Measurements from ENCODE around the gene ELK4.

The ELK4 gene

GRCh38 chr1:205575294-205575885, 56.4 kb downstream of the ELK4 start:
- TF ChIP-seq POLR2AphosphoS5 (IDR thresholded peaks at IDR 0.05; ENCODE audit: low read depth, low read length), result no peak
- no peak for TF ChIP-seq TAF1 (IDR thresholded peaks at IDR 0.05; ENCODE audit: borderline replicate concordance, insufficient read depth, low read length)
- no peak for TF ChIP-seq FOXP2 (optimal IDR thresholded peaks at IDR 0.05; ENCODE audit: borderline replicate concordance, extremely low read depth, extremely low read length, insufficient read depth)
- TF ChIP-seq SIN3A (IDR thresholded peaks at IDR 0.05; ENCODE audit: borderline replicate concordance, insufficient read depth, low read length), result no peak
- TF ChIP-seq REST (IDR thresholded peaks at IDR 0.05; ENCODE audit: insufficient read depth in 1 of 2, low read depth in 2 of 2, low read length in 2 of 2), result no peak

GRCh38 chr1:205572421-205572820, 59.4 kb downstream of the ELK4 start:
- TF ChIP-seq SIN3A (IDR thresholded peaks at IDR 0.05; ENCODE audit: borderline replicate concordance, insufficient read depth, low read length) (no peak), FOXP2 (optimal IDR thresholded peaks at IDR 0.05; ENCODE audit: borderline replicate concordance, extremely low read depth, extremely low read length, insufficient read depth) (no peak), POLR2AphosphoS5 (IDR thresholded peaks at IDR 0.05; ENCODE audit: low read depth, low read length) (no peak), REST (IDR thresholded peaks at IDR 0.05; ENCODE audit: insufficient read depth in 1 of 2, low read depth in 2 of 2, low read length in 2 of 2) (no peak), TAF1 (IDR thresholded peaks at IDR 0.05; ENCODE audit: borderline replicate concordance, insufficient read depth, low read length) (no peak)

- TF ChIP-seq REST (IDR thresholded peaks at IDR 0.05; ENCODE audit: insufficient read depth in 1 of 2, low read depth in 2 of 2, low read length in 2 of 2) (no peak), TAF1 (IDR thresholded peaks at IDR 0.05; ENCODE audit: borderline replicate concordance, insufficient read depth, low read length) (no peak), POLR2AphosphoS5 (IDR thresholded peaks at IDR 0.05; ENCODE audit: low read depth, low read length) (no peak), FOXP2 (optimal IDR thresholded peaks at IDR 0.05; ENCODE audit: borderline replicate concordance, extremely low read depth, extremely low read length, insufficient read depth) (no peak)
These were observed 60.1 kb downstream of the ELK4 start for GRCh38 chr1:205571747-205572146.

GRCh38 chr1:205570796-205571537, 60.8 kb downstream of the ELK4 start:
- TF ChIP-seq POLR2AphosphoS5 (IDR thresholded peaks at IDR 0.05; ENCODE audit: low read depth, low read length) (no peak), SIN3A (IDR thresholded peaks at IDR 0.05; ENCODE audit: borderline replicate concordance, insufficient read depth, low read length) (no peak), REST (IDR thresholded peaks at IDR 0.05; ENCODE audit: insufficient read depth in 1 of 2, low read depth in 2 of 2, low read length in 2 of 2) (no peak), FOXP2 (optimal IDR thresholded peaks at IDR 0.05; ENCODE audit: borderline replicate concordance, extremely low read depth, extremely low read length, insufficient read depth) (no peak), TAF1 (IDR thresholded peaks at IDR 0.05; ENCODE audit: borderline replicate concordance, insufficient read depth, low read length) (no peak)
